NCI-H2227 treated with DMSO at 0.1 percent for 48 hours (cell line): ENCODE results near the gene KRT34.
"Not testable (repeated sequence)": the region's sequence is repeated elsewhere in the genome, so short reads cannot be mapped to it uniquely, and the experiment has no call there.

Experiments
- DNase-seq: peaks from one replicate; lab custom pipeline; 2025; lab: John Stamatoyannopoulos, UW

The KRT34 gene

GRCh38 chr17:41366070-41366469 lies 16.0 kb downstream of the KRT34 start:
- DNase-seq = no peak

GRCh38 chr17:41363881-41364280 lies 18.2 kb downstream of the KRT34 start:
- no peak for DNase-seq

- no peak for DNase-seq
Measured at GRCh38 chr17:41360296-41360995, 21.7 kb downstream of the KRT34 start.

GRCh38 chr17:41354536-41354935 lies 27.6 kb downstream of the KRT34 start:
- no peak for DNase-seq

- DNase-seq = no peak
Measured at GRCh38 chr17:41352597-41353366, 29.3 kb downstream of the KRT34 start.

GRCh38 chr17:41351177-41351576 lies 30.9 kb downstream of the KRT34 start:
- no peak for DNase-seq

- DNase-seq = not testable (repeated sequence)
Measured at GRCh38 chr17:41350381-41350878, 31.7 kb downstream of the KRT34 start, which contains the start of gene KRT33A. Gene KRT33A, minus strand, starts transcription at chr17:41350828. Its CDS starts 61 bp downstream, at chr17:41350767.

GRCh38 chr17:41347869-41348760 lies 34.0 kb downstream of the KRT34 start:
- no peak for DNase-seq

- not testable (repeated sequence) for DNase-seq
Measured at GRCh38 chr17:41346421-41346820, 35.7 kb downstream of the KRT34 start.

- DNase-seq = no peak
Measured at GRCh38 chr17:41345992-41346391, 36.1 kb downstream of the KRT34 start.

GRCh38 chr17:41343029-41343428 lies 39.1 kb downstream of the KRT34 start:
- DNase-seq = no peak

- no peak for DNase-seq
Measured at GRCh38 chr17:41340934-41341861, 40.9 kb downstream of the KRT34 start.

- no peak for DNase-seq
Measured at GRCh38 chr17:41340494-41340893, 41.6 kb downstream of the KRT34 start.

GRCh38 chr17:41339571-41340172 lies 42.4 kb downstream of the KRT34 start:
- DNase-seq = no peak

- DNase-seq = no peak
Measured at GRCh38 chr17:41338961-41339485, 43.1 kb downstream of the KRT34 start.

GRCh38 chr17:41335747-41336146 lies 46.4 kb downstream of the KRT34 start:
- no peak for DNase-seq

GRCh38 chr17:41334385-41335305 lies 47.5 kb downstream of the KRT34 start:
- DNase-seq = no peak

- no peak for DNase-seq
Measured at GRCh38 chr17:41333836-41334235, 48.3 kb downstream of the KRT34 start.

GRCh38 chr17:41333098-41333497 lies 49.0 kb downstream of the KRT34 start:
- no peak for DNase-seq
